GM18868 (cell line): ENCODE measurements around the gene TUBB.

Experiments
- ATAC-seq: cut with Tn5 transposase; IDR thresholded peaks from one replicate; pipeline ENCODE4 v1.9.1; 2021; ENCODE audit warnings: mild to moderate bottlenecking, moderate library complexity; ENCODE audit not compliant: unreplicated experiment

The TUBB gene

DNA sequence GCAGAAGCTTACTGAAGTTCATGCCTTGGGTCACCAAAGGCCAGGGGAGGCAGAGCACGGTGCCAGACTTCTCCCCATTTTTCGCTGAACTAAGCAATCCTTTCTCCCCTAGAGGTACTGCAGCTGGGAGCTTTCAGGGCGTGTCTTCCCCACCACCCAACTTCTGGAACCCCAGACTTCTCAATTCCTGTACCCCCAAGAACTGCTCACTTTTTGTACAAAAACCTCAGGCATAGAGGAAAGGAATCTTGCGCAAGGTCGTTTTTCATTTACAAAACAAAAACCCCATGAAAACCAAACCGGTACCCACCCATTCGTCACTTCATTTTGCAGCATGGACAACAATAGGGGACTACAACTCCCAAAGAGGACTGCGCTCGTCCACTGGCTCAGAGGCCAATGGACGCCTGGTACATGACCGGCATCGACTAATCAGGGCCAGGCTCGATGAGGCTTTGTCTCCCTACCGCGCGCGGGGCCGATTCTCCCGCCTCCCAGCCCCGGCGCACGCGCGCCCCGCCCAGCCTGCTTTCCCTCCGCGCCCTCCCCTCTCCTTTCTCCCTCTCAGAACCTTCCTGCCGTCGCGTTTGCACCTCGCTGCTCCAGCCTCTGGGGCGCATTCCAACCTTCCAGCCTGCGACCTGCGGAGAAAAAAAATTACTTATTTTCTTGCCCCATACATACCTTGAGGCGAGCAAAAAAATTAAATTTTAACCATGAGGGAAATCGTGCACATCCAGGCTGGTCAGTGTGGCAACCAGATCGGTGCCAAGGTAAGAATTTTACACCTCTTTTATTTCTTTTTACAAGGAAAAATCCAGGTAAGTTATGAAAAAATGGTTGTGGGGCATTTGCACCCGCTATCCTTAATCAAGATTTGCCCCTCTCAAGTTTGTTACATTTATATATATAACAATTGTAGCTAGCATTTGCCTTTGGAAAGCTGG lies at the start of gene TUBB:
Gene TUBB (plus strand): TSS at position 562 of the 947 bp plus-strand sequence. CDS start 155 bp downstream, at position 717.
- ATAC-seq, result peak; percentile 48

- no peak for ATAC-seq
These were observed 49.2 kb upstream of the TUBB start for GRCh38 chr6:30670760-30671527.

GRCh38 chr6:30672445-30673253 lies 47.5 kb upstream of the TUBB start, which contains the start of gene DHX16:
DHX16 (minus strand) TSS chr6:30673006; CDS start chr6:30672841, 165 bp downstream.
- peak; percentile 66 for ATAC-seq

- no peak for ATAC-seq
These were observed 43.4 kb upstream of the TUBB start for GRCh38 chr6:30676660-30677285.

DNA sequence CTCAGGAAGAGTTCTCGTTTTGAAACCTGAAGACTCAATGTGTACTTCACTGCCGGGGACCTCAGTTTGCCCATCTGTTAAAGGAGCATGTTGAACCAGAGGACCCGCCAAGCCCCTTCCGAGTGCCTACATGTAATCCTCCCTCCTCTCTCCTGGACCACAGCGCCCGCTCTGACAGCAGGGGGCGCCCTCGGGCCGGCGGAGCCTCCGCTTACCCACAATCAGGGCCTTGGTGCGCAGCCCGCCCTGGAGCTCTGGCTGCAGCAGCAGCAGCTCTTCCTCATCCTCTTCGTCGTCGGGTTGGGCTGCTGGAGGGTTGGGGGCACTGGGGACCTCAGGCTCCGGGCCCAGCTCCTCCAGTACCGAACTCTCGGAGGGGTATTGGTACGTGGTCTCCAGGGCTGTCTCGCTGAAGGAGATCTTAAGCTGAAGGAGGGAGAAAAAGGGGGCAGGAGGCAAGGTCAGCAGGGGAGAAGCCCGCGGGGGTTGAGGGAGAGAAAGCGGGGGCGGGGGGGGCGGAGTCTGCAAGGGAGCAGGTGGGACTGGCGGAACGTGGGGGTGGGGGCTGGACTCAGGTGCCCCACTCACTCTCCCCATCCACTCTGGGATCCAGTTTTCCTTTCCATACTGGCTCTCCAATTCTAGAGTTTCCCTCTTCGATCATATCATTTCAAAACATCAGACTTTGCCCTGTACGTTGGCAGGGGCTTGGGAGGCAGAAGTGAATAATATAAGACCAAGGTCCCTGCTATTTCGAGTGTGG lies 41.0 kb upstream of the TUBB start:
- ATAC-seq, result peak; percentile 52

DNA sequence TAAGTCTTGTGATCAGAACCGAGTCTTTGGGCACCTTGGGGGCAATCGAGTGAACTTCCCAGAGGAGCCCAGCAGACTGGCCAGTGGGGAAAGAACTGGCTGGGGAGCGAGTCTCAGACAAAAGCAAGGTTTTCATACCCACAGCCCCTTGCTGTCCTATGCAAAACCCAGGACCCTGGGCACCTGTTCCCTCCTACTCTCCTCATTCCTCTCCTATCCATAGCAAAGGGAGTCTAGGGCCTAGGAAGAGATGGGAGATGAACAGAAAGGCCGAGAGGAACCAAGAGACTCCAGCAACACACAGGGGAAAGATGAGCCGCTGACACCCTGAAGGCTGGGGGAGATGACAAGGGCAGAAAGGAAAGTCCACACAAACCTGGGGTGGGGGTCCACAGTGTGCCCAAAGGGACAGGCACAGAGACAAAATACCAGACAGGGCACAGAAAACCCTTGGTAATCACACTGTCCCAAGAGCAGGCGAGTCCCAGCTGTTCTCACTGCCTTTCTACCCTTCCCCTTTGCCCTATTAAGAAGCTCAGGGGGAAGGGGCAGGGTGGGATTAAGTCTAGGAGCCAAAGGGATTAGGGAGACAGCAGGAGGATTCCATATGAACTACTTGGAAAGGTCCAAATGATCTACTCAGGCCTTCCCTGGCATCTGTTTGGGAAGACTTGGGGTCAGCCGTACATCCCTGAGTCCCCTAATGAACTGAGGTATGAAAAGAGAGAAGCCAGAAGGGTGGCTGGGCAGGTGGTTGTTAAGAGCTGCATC lies 40.2 kb upstream of the TUBB start:
- no peak for ATAC-seq

GRCh38 chr6:30681766-30682142 lies 38.4 kb upstream of the TUBB start:
- ATAC-seq, result no peak

- ATAC-seq, result peak; percentile 47
These were observed 37.7 kb upstream of the TUBB start for GRCh38 chr6:30682143-30683117.

- no peak for ATAC-seq
These were observed 36.8 kb upstream of the TUBB start for GRCh38 chr6:30683183-30683979.

DNA sequence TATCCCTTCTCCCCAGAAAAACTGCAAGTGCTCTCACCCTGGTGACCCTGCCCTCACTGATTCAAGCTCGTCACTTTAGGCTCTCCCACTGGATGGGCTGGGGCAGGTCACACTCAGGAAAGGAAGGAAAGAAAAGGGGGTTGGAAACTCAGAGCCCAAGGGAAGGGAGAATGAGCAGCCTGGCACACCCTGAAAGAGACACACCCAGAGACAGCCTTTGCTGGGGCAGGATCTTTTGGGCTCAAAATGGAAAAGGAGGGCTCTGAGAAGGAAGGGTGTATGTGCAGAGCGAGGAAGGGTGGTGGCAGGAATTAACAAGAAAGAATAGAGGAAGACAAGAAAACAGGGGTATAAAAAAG lies 36.2 kb upstream of the TUBB start:
- ATAC-seq, result no peak

- no peak for ATAC-seq
These were observed 35.6 kb upstream of the TUBB start for GRCh38 chr6:30684386-30685156.

- no peak for ATAC-seq
These were observed 34.8 kb upstream of the TUBB start for GRCh38 chr6:30685157-30686008.

DNA sequence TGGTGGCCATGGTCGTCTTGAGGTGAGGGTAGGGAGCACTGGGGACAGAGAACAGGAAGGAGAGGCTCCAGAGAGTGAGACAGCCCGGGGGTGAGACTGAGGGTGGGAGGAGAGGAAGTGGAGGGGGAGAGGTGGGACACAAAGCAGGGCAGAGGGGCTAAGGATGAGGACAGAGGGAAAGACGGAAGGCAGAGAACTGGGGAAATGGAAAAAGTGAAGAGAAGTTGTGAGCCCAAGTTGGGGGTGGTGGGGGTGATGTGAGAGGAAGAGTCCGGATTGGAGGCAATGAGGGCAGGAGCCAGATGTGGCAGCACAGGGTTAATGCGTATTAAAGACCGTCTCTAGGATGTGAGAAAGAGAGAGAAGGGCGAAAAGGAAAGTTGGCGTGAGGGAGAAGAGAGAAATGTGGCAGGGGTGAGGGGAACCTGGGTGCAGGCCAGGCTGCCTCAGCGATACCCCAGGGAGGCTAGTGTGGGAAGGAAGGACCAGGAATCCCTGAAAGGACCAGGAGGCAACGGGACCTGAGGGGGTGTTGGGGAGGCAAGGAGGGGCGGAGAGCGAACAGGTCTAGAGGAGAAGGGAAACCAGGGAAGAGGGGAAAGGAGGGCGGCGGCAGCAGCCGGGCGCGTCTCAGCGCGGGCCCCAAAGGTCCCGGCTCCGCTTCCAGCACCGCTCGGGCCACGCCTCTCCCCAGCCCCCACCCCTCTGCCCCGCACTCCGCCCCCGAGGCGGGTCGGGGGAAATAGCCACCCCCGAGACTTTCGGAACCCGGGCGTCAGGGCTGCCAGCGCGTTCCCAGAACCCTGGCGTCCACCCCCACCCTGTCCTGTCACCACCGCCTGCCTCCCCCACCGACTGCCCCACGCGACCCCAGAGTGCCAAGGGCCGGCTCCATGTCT lies 33.9 kb upstream of the TUBB start, which contains the start of gene PPP1R18:
Gene PPP1R18 (minus strand): TSS at position 637 of the 899 bp plus-strand sequence. CDS start 627 bp downstream, at position 10.
- ATAC-seq, result no peak
